Left hindlimb (tissue), 1 donor: ENCODE data around the gene NR1I2.

Source experiments
- DNase-seq: peaks from one replicate; pipeline ENCODE4 v3.0.0-alpha.2; 2018

Gene NR1I2

DNA sequence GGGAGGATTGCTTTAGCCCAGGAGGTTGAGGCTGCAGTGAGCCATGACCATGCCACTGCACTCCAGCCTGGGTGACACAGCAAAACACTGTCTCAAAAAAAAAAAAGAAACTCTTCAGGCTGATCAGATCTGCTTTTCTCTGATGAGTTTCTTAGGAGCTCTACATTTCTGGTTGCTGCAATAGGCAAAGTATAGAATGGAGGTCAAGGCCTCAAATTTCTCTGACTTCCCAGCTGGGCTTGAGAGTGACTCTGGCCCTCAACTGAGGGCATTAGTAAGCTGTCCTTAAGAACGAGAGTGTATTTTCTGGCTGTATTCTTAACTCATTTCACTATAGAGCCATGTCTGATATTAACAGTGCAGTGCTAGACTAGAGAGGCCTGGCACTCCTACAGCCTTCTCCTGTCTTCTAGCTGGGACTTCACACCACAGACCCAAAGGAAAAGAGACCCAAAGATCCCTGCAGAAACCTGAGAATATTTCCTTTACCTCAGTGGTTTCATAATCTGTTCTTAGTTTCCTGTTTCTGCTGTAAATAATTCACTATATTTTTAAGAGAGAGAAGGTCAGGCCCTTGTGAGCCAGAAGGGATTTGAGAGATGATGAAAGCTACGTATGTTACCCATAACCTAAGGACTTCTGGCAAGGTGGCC is 2.0 kb upstream of the NR1I2 start:
- DNase-seq: no peak

- DNase-seq: no peak
Observed at GRCh38 chr3:119782460-119782859, 559 bp downstream of the NR1I2 start.

- DNase-seq: no peak
Observed at GRCh38 chr3:119783255-119783654, 1.4 kb downstream of the NR1I2 start.

GRCh38 chr3:119783883-119784282 is 2.0 kb downstream of the NR1I2 start:
- DNase-seq: no peak

- DNase-seq: no peak
Observed at GRCh38 chr3:119786409-119786808, 4.5 kb downstream of the NR1I2 start.

DNA sequence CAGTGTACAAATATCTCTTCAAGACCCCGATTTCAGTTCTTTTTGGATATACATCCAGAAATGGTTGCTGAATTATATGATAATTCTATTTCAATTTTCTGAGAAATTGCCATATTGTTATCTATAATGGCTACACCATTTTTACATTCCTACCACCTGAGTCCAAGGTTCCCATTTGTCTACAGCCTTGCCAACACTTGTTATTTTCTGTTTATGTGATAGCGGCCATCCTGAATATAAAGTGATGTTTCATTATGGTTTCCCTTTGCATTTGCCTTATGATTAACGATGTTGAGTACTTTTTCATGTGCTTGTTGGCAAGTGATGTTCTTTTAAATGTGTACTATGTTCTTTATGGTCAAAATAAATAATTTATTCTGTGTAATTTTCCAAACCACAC is 8.5 kb downstream of the NR1I2 start:
- no peak for DNase-seq

DNA sequence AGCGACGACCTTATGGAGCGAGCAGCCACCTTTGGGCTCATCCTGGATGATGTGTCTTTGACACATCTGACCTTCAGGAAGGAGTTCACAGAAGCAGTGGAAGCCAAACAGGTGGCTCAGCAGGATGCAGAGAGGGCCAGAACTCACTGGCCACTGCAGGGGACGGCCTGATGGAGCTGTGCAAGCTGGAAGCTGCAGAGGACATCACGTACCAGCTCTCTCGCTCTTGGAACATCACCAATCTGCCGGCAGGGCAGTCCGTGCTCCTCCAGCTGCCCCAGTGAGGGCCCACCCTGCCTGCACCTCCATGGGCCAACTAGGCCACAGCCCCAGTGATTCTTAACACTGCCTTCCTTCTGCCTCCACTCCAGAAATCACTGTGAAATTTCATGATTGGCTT is 10.4 kb downstream of the NR1I2 start:
- no peak for DNase-seq

GRCh38 chr3:119794401-119794800 is 12.5 kb downstream of the NR1I2 start:
- no peak for DNase-seq

- DNase-seq: no peak
Observed at GRCh38 chr3:119794971-119795612, 13.2 kb downstream of the NR1I2 start.

- DNase-seq: no peak
Observed at GRCh38 chr3:119795849-119796248, 13.9 kb downstream of the NR1I2 start.

GRCh38 chr3:119796368-119796767 is 14.5 kb downstream of the NR1I2 start:
- no peak for DNase-seq

- DNase-seq: no peak
Observed at GRCh38 chr3:119796785-119797184, 14.9 kb downstream of the NR1I2 start.

DNA sequence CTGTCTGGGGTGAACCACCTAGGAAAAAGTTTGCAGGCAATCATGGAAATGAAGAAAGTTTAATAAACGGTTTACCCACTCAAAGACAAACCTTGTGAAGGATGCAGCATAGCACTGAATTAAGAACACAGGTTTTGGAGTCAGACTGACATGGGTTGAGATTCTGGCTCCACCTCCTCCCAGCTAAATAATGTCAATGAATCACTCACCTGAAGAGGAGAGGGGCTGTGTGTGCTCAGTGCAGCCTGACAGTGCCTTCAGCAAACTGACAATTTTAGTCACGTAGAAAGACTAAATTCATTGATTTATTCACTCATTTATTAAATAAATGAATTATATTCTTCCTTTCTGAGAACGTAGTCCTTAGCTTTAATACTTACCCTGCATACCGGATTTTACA is 18.9 kb downstream of the NR1I2 start:
- DNase-seq: no peak

- no peak for DNase-seq
Observed at GRCh38 chr3:119808244-119808643, 26.3 kb downstream of the NR1I2 start.

DNA sequence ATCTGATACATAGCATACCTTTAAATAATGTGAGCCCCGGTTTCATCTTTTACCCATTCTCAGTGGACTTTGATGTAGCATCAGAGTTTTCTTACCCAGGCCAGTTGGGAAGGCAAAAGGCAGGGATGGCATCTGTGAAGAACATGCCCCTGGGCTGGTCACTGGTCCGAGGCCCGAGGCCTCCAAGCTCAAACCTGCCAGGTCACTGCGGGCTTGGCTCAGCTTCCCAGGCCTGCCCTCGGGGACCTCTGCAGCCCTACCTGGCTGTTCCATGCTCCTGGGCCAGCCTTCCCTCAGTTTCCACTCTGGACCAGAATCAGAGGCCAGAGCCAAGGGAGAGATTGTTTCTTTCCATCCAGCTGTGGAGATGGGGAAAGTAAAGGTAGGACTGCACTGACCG is 26.9 kb downstream of the NR1I2 start:
- no peak for DNase-seq

DNA sequence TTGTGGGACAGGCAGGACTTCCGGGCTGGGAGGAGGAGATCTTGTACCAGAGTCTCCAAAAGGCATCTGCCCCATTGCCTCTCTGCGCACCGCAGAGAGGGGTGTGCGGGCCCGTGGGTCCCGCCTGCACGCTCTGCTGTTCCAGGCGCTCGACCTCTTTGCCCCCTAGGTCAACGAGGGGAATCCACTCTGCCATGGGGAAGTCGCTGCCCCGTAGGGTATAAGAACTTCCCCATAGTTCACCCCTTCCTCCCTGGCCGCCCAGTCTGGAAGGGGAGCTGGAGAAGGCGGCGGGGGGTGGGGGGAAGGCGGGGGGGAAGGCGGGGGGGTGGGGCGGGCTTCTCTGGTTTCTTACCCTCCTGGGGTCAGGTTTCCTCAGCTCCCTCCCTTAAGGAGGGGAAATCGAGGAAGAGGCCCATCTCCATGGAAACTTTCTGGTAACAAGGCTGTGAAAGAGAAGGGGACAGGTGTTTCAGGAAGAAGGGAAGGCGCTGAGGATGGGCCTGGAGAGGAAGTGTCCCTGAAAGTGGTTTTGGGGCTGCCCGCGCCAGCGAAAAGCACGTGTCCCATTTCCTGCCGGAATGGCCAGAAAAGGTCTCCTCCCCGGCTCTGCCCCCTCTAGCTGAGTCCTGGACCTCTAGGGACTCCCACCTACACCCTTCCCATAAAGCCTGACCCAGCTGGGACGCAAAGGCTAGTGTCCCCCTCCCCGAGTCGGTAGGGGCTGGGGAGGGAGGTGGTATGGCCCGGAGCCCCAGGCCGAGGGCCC is 27.5 kb downstream of the NR1I2 start:
- DNase-seq: no peak

DNA sequence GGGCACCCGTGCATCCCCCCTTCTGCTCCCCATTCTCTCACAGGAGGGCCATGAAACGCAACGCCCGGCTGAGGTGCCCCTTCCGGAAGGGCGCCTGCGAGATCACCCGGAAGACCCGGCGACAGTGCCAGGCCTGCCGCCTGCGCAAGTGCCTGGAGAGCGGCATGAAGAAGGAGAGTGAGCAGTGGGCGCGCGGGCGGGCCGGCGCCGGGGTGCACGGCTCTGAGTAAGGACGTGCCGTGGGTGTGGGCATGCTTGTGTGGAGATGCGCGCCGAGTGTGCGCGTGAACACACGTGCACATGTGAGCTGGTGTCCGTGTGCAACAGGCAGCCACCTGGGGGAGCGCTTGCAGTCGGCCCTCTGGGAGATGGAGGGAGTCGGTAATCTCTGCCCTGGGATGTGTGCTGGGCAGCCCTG is 28.1 kb downstream of the NR1I2 start:
- DNase-seq: no peak

DNA sequence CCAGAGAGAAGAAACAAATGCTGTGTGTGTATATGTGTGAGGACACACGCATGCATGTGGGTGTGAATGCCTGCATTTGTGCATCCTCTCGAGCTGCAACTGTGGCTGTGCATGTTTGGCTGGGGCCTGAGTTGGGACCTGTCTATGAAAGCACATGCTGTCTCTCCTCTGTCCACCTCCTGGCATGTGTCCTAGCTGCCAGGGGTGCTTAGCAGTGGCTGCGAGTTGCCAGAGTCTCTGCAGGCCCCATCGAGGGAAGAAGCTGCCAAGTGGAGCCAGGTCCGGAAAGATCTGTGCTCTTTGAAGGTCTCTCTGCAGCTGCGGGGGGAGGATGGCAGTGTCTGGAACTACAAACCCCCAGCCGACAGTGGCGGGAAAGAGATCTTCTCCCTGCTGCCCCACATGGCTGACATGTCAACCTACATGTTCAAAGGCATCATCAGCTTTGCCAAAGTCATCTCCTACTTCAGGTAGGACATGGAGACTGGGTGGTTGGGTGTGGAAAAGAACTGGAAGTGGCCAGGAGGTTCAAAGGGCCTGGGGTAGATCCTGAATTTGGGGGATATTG is 30.7 kb downstream of the NR1I2 start:
- DNase-seq: no peak

GRCh38 chr3:119815716-119816115 is 33.8 kb downstream of the NR1I2 start:
- no peak for DNase-seq

- DNase-seq: no peak
Observed at GRCh38 chr3:119817071-119817470, 35.2 kb downstream of the NR1I2 start.

DNA sequence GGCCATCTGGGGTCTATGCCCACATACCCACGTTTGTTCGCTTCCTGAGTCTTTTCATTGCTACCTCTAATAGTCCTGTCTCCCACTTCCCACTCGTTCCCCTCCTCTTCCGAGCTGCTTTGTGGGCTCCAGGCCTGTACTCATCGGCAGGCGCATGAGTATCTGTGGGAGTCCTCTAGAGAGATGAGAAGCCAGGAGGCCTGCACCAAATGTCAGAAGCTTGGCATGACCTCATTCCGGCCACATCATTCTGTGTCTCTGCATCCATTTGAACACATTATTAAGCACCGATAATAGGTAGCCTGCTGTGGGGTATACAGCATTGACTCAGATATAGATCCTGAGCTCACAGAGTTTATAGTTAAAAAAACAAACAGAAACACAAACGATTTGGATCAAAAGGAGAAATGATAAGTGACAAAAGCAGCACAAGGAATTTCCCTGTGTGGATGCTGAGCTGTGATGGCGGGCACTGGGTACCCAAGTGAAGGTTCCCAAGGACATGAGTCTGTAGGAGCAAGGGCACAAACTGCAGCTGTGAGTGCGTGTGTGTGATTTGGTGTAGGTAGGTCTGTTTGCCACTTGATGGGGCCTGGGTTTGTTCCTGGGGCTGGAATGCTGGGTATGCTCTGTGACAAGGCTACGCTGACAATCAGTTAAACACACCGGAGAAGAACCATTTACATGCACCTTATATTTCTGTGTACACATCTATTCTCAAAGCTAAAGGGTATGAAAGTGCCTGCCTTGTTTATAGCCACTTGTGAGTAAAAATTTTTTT is 35.9 kb downstream of the NR1I2 start:
- no peak for DNase-seq

DNA sequence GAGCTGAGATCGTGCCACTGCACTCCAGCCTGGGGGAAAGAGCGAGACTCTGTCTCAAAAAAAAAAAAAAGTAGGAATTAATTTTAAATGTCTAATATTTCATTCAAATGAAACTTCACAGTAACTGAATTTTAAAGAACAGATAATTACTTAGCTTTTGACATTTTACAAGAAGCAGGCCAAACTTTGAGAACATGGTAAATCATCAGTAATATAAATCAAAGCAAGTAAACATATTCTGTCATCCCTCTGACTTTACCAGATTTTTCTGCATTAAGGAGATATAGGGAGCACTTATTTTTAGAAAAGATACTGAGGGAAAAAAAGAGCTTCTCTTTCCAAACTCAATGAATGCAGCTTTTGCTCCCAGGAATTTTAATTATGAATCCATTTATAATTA is 37.0 kb downstream of the NR1I2 start:
- DNase-seq: no peak

GRCh38 chr3:119819806-119820205 is 37.9 kb downstream of the NR1I2 start:
- no peak for DNase-seq
